Peyer's patch (tissue), 4 donors: Measurements from ENCODE around the gene MRPL3. TPM values are rescaled to one million over a fixed set of nuclear protein-coding genes. Genes with fewer than 3 reads are reported as not detected.

Source experiments
- DNase-seq, 3 donors: peaks; one replicate each; pipeline ENCODE4 v3.0.0-alpha.2; 2017 to 2019
- H3K27ac ChIP-seq, 4 donors: fragments of 200-600 bp; sonication (generic); one replicate each; pipeline ENCODE4 v1.5.1; 2016 to 2019
- H3K27me3 ChIP-seq, 2 donors: fragments of 200-600 bp; sonication (generic); one replicate each; pipeline ENCODE4 v1.5.1; 2019
- H3K36me3 ChIP-seq, 3 donors: fragments of 200-600 bp; sonication (generic); one replicate each; pipeline ENCODE4 v1.5.1; 2016 to 2019
- H3K4me1 ChIP-seq, 4 donors: fragments of 200-600 bp; sonication (generic); one replicate each; pipeline ENCODE4 v1.5.1; 2016 to 2019
- H3K4me3 ChIP-seq, 4 donors: fragments of 200-600 bp; sonication (generic); 1 replicate in 3 of 4; 2 replicates in 1 of 4; pipeline ENCODE4 v1.5.1; 2016 to 2019; ENCODE audit warnings: mild to moderate bottlenecking in 1 of 4
- H3K9me3 ChIP-seq, 4 donors: fragments of 200-600 bp; sonication (generic); one replicate each; pipeline ENCODE4 v1.5.1; 2016 to 2019; ENCODE audit warnings: mild to moderate bottlenecking in 1 of 4
- POLR2A ChIP-seq, 2 donors: fragments of 450-650 bp; IDR thresholded peaks; one replicate each; pipeline ENCODE4 v1.5.1; 2017; ENCODE audit warnings: antibody characterized with exemption in 2 of 2, mild to moderate bottlenecking in 2 of 2, moderate library complexity in 2 of 2
- total RNA-seq, 4 donors: library from RNA; depleted of rRNA; stranded (reverse); fragments of >200 nt; gene quantifications; one replicate each; pipeline ENCODE4 v1.1.0, GENCODE V29; 2016
- TF ChIP-seq, protein P1 (sequence below), 6 experiments: fragments of 450-650 bp in 4 of 6; fragments of 200-600 bp in 2 of 6; sonication (generic) in 1 of 6; IDR thresholded peaks; one replicate each; pipeline ENCODE4 v1.5.1; 2017 to 2019; ENCODE audit warnings: antibody characterized with exemption in 6 of 6, mild to moderate bottlenecking in 3 of 6, moderate library complexity in 1 of 6

Gene MRPL3
- total RNA-seq, 4 donors from 2014 or later = 55.9 to 69.5 (median 64.8) TPM

DNA sequence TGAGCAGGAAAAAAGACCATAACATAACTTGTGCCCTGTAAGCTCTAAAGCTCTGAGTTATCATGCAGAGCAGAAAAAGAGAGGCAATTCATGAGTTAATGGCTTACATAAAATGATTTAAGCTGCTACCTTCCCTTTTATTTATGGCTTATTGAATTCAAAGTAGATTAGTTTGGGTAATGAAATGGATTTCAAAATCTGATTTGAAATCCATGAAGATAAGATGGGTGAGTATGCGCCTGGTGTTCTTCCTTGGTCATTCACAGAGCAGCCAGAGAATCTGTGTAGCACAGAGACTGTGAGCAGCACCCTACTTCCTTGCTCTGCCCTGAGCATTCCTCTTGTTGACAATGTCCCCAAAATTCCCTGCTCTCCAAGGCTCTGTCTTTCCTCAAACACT, 36.2 kb upstream of the MRPL3 start:
- TF ChIP-seq, protein P1, sequence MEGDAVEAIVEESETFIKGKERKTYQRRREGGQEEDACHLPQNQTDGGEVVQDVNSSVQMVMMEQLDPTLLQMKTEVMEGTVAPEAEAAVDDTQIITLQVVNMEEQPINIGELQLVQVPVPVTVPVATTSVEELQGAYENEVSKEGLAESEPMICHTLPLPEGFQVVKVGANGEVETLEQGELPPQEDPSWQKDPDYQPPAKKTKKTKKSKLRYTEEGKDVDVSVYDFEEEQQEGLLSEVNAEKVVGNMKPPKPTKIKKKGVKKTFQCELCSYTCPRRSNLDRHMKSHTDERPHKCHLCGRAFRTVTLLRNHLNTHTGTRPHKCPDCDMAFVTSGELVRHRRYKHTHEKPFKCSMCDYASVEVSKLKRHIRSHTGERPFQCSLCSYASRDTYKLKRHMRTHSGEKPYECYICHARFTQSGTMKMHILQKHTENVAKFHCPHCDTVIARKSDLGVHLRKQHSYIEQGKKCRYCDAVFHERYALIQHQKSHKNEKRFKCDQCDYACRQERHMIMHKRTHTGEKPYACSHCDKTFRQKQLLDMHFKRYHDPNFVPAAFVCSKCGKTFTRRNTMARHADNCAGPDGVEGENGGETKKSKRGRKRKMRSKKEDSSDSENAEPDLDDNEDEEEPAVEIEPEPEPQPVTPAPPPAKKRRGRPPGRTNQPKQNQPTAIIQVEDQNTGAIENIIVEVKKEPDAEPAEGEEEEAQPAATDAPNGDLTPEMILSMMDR (IDR thresholded peaks at IDR 0.05) = no peak
- no peak for TF ChIP-seq POLR2A (IDR thresholded peaks at IDR 0.05)
- no peaks in the 10 kb centered on the region for H3K4me1 ChIP-seq
- no peaks in the 10 kb centered on the region for H3K9me3 ChIP-seq

DNA sequence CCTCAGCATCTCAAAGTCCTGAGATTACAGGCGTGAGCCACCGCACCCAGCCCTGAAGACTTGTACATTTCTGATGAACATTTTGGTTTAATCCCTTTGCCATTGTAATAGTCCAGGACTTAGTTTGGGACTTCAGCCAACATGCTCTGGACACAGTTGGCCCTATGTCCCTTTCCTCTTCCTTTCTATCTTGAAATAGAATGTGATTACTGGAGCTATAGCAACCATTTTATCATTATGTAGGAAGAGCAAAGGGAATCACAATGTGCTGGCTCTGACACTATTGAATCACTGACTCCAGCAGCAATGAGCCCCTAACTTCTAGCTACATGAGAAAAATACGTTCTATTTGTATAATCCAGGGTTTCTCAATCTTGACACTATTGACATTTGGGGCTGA, 34.8 kb upstream of the MRPL3 start:
- Histone ChIP-seq H3K27ac (no peak overlapping the region), H3K4me3 (no peak overlapping the region), H3K4me1 (no peaks in the 10 kb centered on the region), H3K36me3 (no peaks in the 10 kb centered on the region), H3K9me3 (no peaks in the 10 kb centered on the region), H3K27me3 (no peaks in the 10 kb centered on the region)
- no peak for DNase-seq
- TF ChIP-seq, protein P1 (IDR thresholded peaks at IDR 0.05) = no peak
- no peak for TF ChIP-seq POLR2A (IDR thresholded peaks at IDR 0.05)

More for the DNA sequence above, 36.2 kb upstream of the MRPL3 start:
- H3K27me3 ChIP-seq = no peaks in the 10 kb centered on the region
- no peak overlapping the region for H3K4me3 ChIP-seq
- no peak overlapping the region for H3K27ac ChIP-seq
- no peak for DNase-seq
- no peaks in the 10 kb centered on the region for H3K36me3 ChIP-seq

DNA sequence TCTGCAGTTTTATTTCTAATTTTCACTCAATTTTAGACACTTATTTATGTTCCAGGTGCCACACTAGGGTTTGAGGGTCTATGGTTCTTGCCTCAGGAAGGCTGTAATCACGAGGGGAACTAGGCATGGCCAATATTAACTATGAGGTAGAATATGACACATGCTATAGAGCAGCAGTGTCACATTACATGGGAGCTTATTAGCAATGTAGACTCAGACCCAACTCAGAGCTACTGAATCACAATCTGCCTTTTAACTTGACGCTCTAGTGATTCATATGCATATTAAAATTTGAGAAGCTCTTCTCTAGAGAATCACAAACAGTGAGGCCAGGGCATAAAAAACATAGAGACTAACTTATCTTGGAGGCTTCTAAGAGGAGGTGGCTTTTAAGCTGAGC, 32.8 kb upstream of the MRPL3 start:
- H3K4me3 ChIP-seq = no peak overlapping the region
- no peaks in the 10 kb centered on the region for H3K9me3 ChIP-seq
- no peaks in the 10 kb centered on the region for H3K4me1 ChIP-seq
- TF ChIP-seq, protein P1 (IDR thresholded peaks at IDR 0.05) = no peak
- no peaks in the 10 kb centered on the region for H3K36me3 ChIP-seq
- DNase-seq = no peak
- H3K27ac ChIP-seq = no peak overlapping the region
- H3K27me3 ChIP-seq = no peaks in the 10 kb centered on the region

DNA sequence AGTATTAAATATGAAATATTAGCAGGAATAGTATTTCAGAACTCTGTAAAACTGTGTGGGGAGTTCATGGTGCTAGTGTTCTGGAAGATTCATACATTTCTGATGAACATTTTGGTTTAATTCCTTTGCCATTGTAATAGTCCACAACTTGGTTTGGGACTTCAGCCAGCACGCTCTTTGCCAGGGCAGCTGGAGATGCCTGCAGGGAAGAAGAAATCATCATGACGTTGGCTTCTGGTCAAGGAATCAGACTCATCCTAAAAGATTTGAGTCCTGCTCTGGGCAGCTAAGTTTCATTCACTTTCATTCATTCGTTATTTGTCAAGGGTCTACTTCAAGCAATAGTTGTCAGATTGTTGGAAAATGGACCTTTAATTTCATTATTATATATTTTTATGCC, 32.4 kb upstream of the MRPL3 start:
- H3K4me1 ChIP-seq = no peaks in the 10 kb centered on the region
- H3K4me3 ChIP-seq = no peak overlapping the region
- no peaks in the 10 kb centered on the region for H3K9me3 ChIP-seq
- no peak for DNase-seq
- no peaks in the 10 kb centered on the region for H3K27me3 ChIP-seq
- TF ChIP-seq, protein P1 (IDR thresholded peaks at IDR 0.05) = no peak
- no peak for TF ChIP-seq POLR2A (IDR thresholded peaks at IDR 0.05)
- H3K36me3 ChIP-seq = no peaks in the 10 kb centered on the region
- H3K27ac ChIP-seq = no peak overlapping the region

DNA sequence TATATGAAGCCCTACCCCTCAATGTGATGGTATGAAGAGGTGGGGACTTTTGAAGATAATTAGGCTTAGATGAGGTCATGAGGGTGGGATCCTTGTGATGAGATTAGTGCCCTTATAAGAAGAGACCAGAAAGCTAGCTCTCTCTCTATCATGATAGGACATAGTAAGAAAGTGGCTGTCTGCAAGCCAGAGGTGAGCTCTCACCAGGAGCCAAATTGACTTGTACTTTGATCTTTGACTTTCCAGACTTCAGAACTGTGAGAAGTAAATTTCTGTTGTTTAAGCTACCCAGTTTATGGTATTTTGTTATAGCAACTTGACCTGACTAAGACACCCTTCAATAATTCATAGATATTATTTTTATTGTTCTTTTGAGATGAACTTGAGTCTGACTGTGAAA, 29.9 kb upstream of the MRPL3 start:
- H3K27me3 ChIP-seq = no peaks in the 10 kb centered on the region
- H3K9me3 ChIP-seq = no peaks in the 10 kb centered on the region
- no peak overlapping the region for H3K27ac ChIP-seq
- no peak for TF ChIP-seq POLR2A (IDR thresholded peaks at IDR 0.05)
- TF ChIP-seq, protein P1 (IDR thresholded peaks at IDR 0.05) = no peak
- H3K36me3 ChIP-seq = no peaks in the 10 kb centered on the region
- H3K4me1 ChIP-seq = no peaks in the 10 kb centered on the region
- DNase-seq = no peak
- H3K4me3 ChIP-seq = no peak overlapping the region

DNA sequence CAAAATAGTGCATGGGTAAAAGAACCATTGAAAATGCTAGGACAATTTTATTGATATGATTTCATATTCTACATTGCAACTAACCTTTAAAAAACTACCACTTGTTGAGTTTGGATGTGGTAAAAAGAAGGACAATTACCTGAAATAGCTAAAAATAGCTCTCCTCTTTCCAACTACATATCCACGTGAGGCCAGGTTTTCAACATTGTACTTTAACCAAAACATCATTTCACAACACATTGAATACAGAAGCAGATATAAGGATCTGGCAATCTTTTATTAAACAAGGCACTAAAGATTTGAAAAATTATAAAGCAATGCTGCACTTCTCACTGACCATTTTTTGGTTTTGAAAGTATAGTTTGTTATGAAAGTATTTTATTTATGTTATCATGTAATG, 28.1 kb upstream of the MRPL3 start:
- Histone ChIP-seq H3K27me3 (no peaks in the 10 kb centered on the region), H3K27ac (no peak overlapping the region), H3K4me1 (no peaks in the 10 kb centered on the region), H3K4me3 (no peak overlapping the region), H3K9me3 (no peaks in the 10 kb centered on the region), H3K36me3 (no peaks in the 10 kb centered on the region)
- TF ChIP-seq, protein P1 (IDR thresholded peaks at IDR 0.05) = no peak
- no peak for TF ChIP-seq POLR2A (IDR thresholded peaks at IDR 0.05)
- no peak for DNase-seq
